ENCODE data around the gene MGLL.

MGLL gene

GRCh38 chr3:127711896-127712295, 110.4 kb downstream of the MGLL start:
- TF ChIP-seq CTCF (IDR thresholded peaks at IDR 0.05; ENCODE audit: extremely low read depth, missing control alignments) = no peak
- no peak for DNase-seq (ENCODE audit: low spot score)

- TF ChIP-seq CTCF (IDR thresholded peaks at IDR 0.05; ENCODE audit: extremely low read depth, missing control alignments) = no peak
- no peak for DNase-seq (ENCODE audit: low spot score)
Measured at GRCh38 chr3:127711021-127711695, 111.2 kb downstream of the MGLL start.

GRCh38 chr3:127710155-127710941, 112.0 kb downstream of the MGLL start:
- no peak for DNase-seq (ENCODE audit: low spot score)
- TF ChIP-seq CTCF (IDR thresholded peaks at IDR 0.05; ENCODE audit: extremely low read depth, missing control alignments) = no peak

DNA sequence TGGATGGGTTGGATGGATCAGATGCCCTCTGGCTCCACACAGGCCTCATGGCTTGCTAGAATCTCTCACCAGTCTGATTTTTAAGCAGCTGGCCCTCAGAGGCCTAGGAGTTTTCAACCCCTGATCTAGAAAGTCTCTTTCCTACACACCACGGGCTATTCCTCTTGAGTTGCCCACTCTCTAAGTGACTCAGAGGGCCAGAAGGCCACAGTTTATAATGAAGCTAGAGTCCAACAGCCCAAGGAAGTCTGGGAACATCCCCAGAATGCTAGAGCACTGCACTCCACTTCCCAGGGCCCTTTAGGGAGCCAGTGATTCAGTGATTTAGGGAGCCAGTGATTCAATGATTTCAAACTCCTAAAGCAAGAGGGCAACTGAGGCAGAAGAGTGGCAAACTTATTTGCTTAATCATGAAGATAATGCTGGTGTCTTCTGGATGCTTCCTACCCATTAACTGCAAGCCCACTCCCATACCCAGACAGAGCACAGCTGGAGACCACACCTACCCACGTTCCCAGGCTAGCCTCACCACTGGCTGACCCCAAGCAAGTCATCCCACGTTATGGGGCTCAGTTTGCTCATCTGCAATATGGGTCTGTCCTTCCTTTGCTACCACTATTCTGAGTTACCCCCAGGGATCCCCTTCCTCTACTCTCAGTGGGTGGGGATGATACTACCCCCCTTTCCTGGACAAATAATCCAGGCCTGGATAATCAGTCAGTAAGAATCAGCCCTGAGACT, 112.8 kb downstream of the MGLL start:
- TF ChIP-seq CTCF (IDR thresholded peaks at IDR 0.05; ENCODE audit: extremely low read depth, missing control alignments) = no peak
- no peak for DNase-seq (ENCODE audit: low spot score)

- no peak for TF ChIP-seq CTCF (IDR thresholded peaks at IDR 0.05; ENCODE audit: extremely low read depth, missing control alignments)
- DNase-seq (ENCODE audit: low spot score) = no peak
Measured at GRCh38 chr3:127708837-127709236, 113.5 kb downstream of the MGLL start.

DNA sequence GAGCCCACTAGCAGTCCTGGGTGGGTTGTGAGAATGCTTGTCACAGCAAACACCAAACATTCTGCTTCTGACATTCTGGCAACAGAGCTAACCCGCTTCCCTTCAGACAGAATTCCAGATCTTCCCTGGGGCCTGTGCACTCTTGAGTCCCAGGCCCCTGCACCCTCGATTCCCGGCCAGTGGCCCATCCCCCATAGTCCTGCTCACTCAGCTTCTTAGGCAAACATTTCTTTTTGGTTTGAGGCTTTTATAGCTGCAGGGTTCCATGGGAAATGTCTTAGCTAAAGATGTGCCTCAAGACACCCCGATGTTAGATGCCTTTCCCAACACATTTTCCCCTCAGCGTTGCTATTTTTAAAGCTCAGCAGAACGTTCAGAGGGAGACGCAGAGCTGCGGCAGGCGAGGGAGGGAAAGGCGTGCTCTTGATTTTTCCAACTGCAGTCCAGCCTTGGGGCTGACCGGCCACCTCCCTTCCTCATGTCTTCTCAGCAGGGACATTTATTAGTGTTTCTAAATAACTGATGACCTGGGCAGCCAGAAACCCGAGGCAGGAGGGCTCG, 114.4 kb downstream of the MGLL start:
- DNase-seq (ENCODE audit: low spot score) = no peak
- TF ChIP-seq CTCF (IDR thresholded peaks at IDR 0.05; ENCODE audit: extremely low read depth, missing control alignments) = no peak

Measured in GM20000 (cell line).